ENCODE results near the gene COL28A1. TPM values are rescaled to one million over a fixed set of nuclear protein-coding genes. Genes with fewer than 3 reads are reported as not detected.
A peak's percentile ranks its signal among the peaks of the same experiment; 100 is the strongest.
"Not testable (repeated sequence)": the region's sequence is repeated elsewhere in the genome, so short reads cannot be mapped to it uniquely, and the experiment has no call there.

Gene COL28A1
- total RNA-seq, 2 donors from 2014 or later = 1.8 to 6.2 TPM

DNA sequence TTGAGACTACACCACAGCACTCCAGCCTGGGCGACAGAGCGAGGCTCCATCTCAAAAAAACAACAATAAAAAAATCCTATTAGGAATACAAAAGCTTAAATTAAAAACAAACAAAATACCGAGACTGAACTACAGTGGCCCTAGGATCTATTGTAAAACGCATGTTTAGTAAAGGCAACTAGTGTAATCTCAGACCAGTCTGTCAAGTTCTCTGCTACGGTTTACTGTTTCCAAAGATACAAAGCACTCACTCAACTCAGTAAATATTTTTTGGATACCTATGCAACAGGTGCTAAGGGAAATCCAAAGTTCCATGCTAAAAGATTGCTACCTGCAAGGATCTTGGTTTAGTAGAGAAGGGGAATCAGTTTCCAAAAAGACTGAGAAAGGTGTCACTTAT, 27.6 kb upstream of the COL28A1 start:
- H3K4me3 ChIP-seq = no peak overlapping the region
- no peaks in the 10 kb centered on the region for H3K27me3 ChIP-seq (replicated peaks; ENCODE audit: insufficient read depth)
- H3K27ac ChIP-seq = peak overlapping the region; percentile 92 to 98
- peaks cover 4% of the 10 kb centered on the region for H3K4me1 ChIP-seq (replicated peaks)
- H3K9me3 ChIP-seq = no peaks in the 10 kb centered on the region
- no peaks in the 10 kb centered on the region for H3K36me3 ChIP-seq
- peak; percentile 51 for TF ChIP-seq POLR2AphosphoS5 (IDR thresholded peaks at IDR 0.05)
- TF ChIP-seq, protein P1, sequence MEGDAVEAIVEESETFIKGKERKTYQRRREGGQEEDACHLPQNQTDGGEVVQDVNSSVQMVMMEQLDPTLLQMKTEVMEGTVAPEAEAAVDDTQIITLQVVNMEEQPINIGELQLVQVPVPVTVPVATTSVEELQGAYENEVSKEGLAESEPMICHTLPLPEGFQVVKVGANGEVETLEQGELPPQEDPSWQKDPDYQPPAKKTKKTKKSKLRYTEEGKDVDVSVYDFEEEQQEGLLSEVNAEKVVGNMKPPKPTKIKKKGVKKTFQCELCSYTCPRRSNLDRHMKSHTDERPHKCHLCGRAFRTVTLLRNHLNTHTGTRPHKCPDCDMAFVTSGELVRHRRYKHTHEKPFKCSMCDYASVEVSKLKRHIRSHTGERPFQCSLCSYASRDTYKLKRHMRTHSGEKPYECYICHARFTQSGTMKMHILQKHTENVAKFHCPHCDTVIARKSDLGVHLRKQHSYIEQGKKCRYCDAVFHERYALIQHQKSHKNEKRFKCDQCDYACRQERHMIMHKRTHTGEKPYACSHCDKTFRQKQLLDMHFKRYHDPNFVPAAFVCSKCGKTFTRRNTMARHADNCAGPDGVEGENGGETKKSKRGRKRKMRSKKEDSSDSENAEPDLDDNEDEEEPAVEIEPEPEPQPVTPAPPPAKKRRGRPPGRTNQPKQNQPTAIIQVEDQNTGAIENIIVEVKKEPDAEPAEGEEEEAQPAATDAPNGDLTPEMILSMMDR (IDR thresholded peaks at IDR 0.05) = no peak
- no peak for TF ChIP-seq POLR2A (IDR thresholded peaks at IDR 0.05)
- intact Hi-C loops (cut with DNase I) = loop anchor here (10.0 kb wide), 2 partner anchors 378 to 652 kb away; partner anchors contain the start of gene C1GALT1
- 40% methylated on average over 5 of the region's 5 CpGs for WGBS
- peak; percentile 41 for DNase-seq (ENCODE audit: low spot score)

DNA sequence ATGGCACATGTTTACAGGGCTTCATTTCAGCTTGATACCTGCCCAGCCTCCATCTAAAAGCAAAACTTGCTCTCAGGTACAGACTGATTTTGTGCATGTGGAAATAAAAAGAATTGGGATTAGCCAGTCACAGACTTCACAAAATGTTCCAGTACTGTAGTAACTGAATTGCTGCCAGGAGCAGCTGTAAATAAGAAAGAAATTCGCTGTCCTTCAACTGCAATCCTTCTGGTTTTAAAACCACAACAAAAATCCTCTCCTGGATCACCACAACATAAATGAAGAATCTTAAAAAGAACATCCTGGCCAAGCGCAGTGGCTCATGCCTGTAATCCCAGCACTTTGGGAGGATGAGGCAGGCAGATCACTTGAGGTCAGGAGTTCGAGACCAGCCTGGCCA, 27.1 kb upstream of the COL28A1 start:
- Histone ChIP-seq H3K27me3 (replicated peaks; ENCODE audit: insufficient read depth) (no peaks in the 10 kb centered on the region), H3K4me3 (no peak overlapping the region), H3K9me3 (no peaks in the 10 kb centered on the region), H3K4me1 (replicated peaks) (peaks cover 4% of the 10 kb centered on the region), H3K36me3 (no peaks in the 10 kb centered on the region), H3K27ac (peak overlapping the region; percentile 92 to 98)
- peak; percentile 58 for TF ChIP-seq POLR2AphosphoS5 (IDR thresholded peaks at IDR 0.05)
- TF ChIP-seq POLR2A (IDR thresholded peaks at IDR 0.05) = no peak
- peak; percentile 44 for DNase-seq (ENCODE audit: low spot score)
- intact Hi-C loops (cut with DNase I) = loop anchor here (10.0 kb wide), 2 partner anchors 378 to 652 kb away; partner anchors contain the start of gene C1GALT1
- 29% methylated on average over 3 of the region's 3 CpGs for WGBS

DNA sequence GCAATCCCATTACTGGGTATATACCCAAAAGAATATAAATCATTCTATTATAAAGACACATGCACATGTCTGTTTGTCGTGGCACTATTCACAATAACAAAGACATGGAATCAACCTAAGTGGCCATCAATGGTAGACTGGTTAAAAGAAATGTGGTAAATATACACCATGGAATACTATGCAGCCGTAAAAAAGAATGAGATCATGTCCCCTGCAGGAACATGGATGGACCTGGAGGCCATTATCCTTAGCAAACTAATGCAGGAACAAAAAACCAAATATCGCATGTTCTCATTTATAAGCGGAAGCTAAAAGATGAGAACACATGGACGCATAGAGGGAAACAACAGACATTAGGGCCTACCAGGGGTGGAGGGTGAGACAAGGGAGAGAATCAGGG, 25.9 kb upstream of the COL28A1 start:
- DNase-seq (ENCODE audit: low spot score); H3K4me1 ChIP-seq (replicated peaks); H3K27me3 ChIP-seq (replicated peaks; ENCODE audit: insufficient read depth); H3K36me3 ChIP-seq; H3K4me3 ChIP-seq; H3K9me3 ChIP-seq: not testable (repeated sequence)
- 98% methylated on average over 5 of the region's 5 CpGs for WGBS
- intact Hi-C loops (cut with DNase I) = loop anchor here (10.0 kb wide), 2 partner anchors 377 to 653 kb away; partner anchors contain the start of gene C1GALT1
- peak overlapping the region in 1 of 2 donors; percentile 98 for H3K27ac ChIP-seq

DNA sequence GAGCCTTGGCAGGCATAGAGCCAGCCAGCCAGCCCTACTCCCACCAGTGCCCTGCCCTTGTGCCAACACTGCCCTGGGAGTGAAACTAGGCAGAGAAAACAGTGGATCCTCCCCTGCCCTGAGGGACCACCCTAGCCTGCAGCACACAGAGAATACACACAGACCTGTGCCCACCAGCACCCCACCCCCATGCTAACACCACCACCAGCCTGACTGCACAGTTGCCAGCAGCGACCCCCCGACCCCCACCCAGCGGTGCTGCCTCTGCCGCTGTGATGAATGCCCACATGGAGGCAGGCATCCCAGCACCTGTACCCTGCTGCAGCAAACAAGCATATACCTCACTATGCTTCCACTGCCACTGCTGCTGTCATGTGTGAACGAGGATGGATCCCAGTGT, 21.6 kb upstream of the COL28A1 start:
- DNase-seq (ENCODE audit: low spot score) = no peak
- intact Hi-C loops (cut with DNase I) = no loop called here
- H3K4me3 ChIP-seq = no peak overlapping the region
- no peaks in the 10 kb centered on the region for H3K27me3 ChIP-seq (replicated peaks; ENCODE audit: insufficient read depth)
- no peak overlapping the region for H3K27ac ChIP-seq
- no peaks in the 10 kb centered on the region for H3K36me3 ChIP-seq
- TF ChIP-seq POLR2A (IDR thresholded peaks at IDR 0.05) (no peak), POLR2AphosphoS5 (IDR thresholded peaks at IDR 0.05) (no peak)
- H3K9me3 ChIP-seq = no peaks in the 10 kb centered on the region
- WGBS = 89% methylated on average over 5 of the region's 5 CpGs
- no peaks in the 10 kb centered on the region for H3K4me1 ChIP-seq (replicated peaks)

DNA sequence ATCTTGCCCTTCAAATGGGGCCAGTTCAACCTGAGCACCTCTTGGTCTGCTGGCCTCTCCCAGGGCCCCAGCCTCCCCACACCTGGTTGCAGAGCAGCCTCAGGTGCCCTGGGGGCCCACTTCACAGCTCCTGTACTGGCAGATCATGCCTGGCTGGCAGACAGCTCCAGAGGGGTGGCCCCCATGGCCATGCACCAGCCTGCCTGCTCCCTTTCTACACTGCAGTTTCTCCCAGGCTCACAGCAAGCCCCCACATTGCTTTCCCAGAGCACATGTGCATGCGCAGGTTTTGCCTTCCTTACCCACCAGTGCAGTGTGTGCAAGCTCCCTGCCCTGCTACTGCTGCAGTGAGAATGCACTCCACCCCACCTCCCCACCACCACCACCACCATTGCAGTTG, 21.2 kb upstream of the COL28A1 start:
- TF ChIP-seq POLR2AphosphoS5 (IDR thresholded peaks at IDR 0.05) (no peak), POLR2A (IDR thresholded peaks at IDR 0.05) (no peak)
- TF ChIP-seq, protein P1 (IDR thresholded peaks at IDR 0.05) = no peak
- Histone ChIP-seq H3K9me3 (no peaks in the 10 kb centered on the region), H3K4me3 (no peak overlapping the region), H3K27me3 (replicated peaks; ENCODE audit: insufficient read depth) (no peaks in the 10 kb centered on the region), H3K4me1 (replicated peaks) (no peaks in the 10 kb centered on the region), H3K27ac (no peak overlapping the region), H3K36me3 (no peaks in the 10 kb centered on the region)
- DNase-seq (ENCODE audit: low spot score) = no peak
- intact Hi-C loops (cut with DNase I) = no loop called here
- 90% methylated on average over 1 of the region's 1 CpG for WGBS

DNA sequence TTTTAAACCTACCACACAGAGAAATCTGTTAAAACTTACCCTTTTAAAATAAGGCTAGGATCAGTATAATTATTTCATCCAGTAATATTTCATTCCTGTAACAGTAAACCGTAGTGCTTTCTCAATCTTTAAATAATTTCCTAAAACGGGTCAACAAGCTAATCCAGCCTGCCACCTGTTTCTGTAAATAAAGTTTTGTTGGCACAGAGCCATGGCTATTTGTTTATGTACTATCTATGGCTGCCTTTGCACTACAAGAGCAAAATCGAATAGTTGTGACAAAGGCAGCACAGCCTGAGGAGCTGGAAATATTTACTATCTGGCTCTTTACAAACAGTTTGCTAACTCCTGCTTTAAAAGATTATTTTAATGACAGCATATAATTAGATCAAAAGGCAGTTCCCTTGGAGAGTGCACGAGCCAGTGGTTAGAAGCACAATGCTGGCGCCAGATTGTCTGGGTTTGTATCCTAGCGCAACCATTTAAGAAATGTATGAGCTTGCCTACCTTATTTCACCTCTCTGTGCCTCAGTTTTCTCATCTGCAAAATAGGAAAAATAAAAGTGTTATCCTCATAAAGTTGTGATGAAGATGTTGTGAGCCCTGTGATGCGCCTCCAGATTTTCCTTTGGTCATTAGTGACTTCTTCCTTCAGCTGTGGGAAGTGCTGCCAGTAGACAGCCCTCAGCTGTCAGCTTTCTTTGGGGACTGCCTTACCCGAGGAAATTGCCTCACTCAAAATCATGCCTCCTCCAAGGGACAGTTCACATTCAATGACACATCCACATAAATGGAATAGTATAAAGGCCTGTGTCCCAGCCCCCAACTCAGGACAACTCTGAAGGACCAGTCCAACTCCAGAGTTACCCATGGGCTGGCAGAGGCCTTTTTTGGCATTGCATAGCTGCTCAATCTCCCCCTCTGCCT, 19.2 kb upstream of the COL28A1 start:
- Histone ChIP-seq H3K27me3 (replicated peaks; ENCODE audit: insufficient read depth) (no peaks in the 10 kb centered on the region), H3K9me3 (no peaks in the 10 kb centered on the region), H3K4me3 (no peak overlapping the region), H3K36me3 (no peaks in the 10 kb centered on the region), H3K4me1 (replicated peaks) (no peaks in the 10 kb centered on the region), H3K27ac (peak overlapping the region in 1 of 2 donors; percentile 76)
- peak; percentile 59 for TF ChIP-seq POLR2AphosphoS5 (IDR thresholded peaks at IDR 0.05)
- TF ChIP-seq POLR2A (IDR thresholded peaks at IDR 0.05) = no peak
- intact Hi-C loops (cut with DNase I) = no loop called here
- DNase-seq (ENCODE audit: low spot score) = no peak
- 42% methylated on average over 8 of the region's 8 CpGs for WGBS

All from prostate gland (tissue), 2 donors.